ENCODE measurements around the gene MYO1D.
"Not testable (repeated sequence)": the region's sequence is repeated elsewhere in the genome, so short reads cannot be mapped to it uniquely, and the experiment has no call there.

MYO1D gene

DNA sequence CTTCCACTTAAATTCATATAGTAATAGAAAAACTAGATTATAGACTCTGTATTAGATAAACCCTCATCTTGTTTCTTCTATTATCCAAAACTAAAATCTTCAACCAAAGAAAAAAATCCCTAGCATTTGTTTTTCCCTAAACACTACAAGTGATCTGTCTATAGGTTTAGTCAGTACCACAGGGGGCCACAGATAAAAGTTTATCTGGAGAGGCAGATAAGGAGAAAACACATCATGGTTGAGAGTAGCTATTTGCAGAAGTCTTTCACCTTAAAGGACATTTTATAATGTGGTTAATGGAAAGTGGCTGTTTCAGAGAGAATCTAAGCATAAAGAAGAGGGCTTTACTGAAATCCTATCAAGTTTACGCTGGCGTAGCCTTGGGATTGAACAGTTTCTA, 230.0 kb downstream of the MYO1D start:
- peak; percentile 91 for DNase-seq
- no peaks in the 10 kb centered on the region for H3K79me1 ChIP-seq (ENCODE audit: low read length)
- H3K36me3 ChIP-seq (ENCODE audit: control insufficient read depth, insufficient read depth, low read length): no peaks in the 10 kb centered on the region
- no peak overlapping the region for H3K9ac ChIP-seq (ENCODE audit: low read length)
- no peak overlapping the region for H2BK15ac ChIP-seq (replicated peaks; ENCODE audit: low read depth)
- no peaks in the 10 kb centered on the region for H3K79me2 ChIP-seq (ENCODE audit: control insufficient read depth, insufficient read depth, low read length)
- H2BK5ac ChIP-seq (ENCODE audit: low read length): no peak overlapping the region
- no peaks in the 10 kb centered on the region for H3K4me1 ChIP-seq (ENCODE audit: control insufficient read depth, low read depth, low read length)
- H3K56ac ChIP-seq (ENCODE audit: low read length): no peak overlapping the region
- no peak overlapping the region for H3K4ac ChIP-seq (ENCODE audit: low read depth, low read length)
- no peak overlapping the region for H3K27ac ChIP-seq (ENCODE audit: low read depth, low read length)
- H4K5ac ChIP-seq (ENCODE audit: low read length): no peak overlapping the region
- H3K23ac ChIP-seq (ENCODE audit: low read length): no peak overlapping the region
- H3K27me3 ChIP-seq (ENCODE audit: insufficient read depth, low read length, poor library complexity): no peaks in the 10 kb centered on the region
- no peak overlapping the region for H2BK120ac ChIP-seq (ENCODE audit: low read depth, low read length)
- H3K18ac ChIP-seq (ENCODE audit: low read length): no peak overlapping the region
- no CpG with 5 or more reads among the region's 2 CpGs for WGBS (ENCODE audit: extremely low coverage, insufficient coverage, low lambda C conversion rate)
- H3K4me3 ChIP-seq (ENCODE audit: low read length): no peak overlapping the region
- H2AK5ac ChIP-seq (ENCODE audit: low read length): no peak overlapping the region
- H4K8ac ChIP-seq (ENCODE audit: low read depth, low read length): no peak overlapping the region
- H3K4me2 ChIP-seq (ENCODE audit: low read length): no peak overlapping the region

DNA sequence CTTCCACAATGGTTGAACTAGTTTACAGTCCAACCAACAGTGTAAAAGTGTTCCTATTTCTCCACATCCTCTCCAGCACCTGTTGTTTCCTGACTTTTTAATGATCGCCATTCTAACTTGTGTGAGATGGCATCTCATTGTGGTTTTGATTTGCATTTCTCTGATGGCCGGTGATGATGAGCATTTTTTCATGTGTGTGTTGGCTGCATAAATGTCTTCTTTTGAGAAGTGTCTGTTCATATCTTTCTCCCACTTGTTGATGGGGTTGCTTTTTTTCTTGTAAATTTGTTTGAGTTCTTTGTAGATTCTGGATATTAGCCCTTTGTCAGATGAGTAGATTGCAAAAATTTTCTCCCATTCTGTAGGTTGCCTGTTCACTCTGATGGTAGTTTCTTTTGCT, 235.4 kb downstream of the MYO1D start:
- not testable (repeated sequence) for H3K27ac ChIP-seq (ENCODE audit: low read depth, low read length); H3K79me1 ChIP-seq (ENCODE audit: low read length); H3K18ac ChIP-seq (ENCODE audit: low read length); H2AK5ac ChIP-seq (ENCODE audit: low read length); H3K79me2 ChIP-seq (ENCODE audit: control insufficient read depth, insufficient read depth, low read length); H4K8ac ChIP-seq (ENCODE audit: low read depth, low read length); H2BK5ac ChIP-seq (ENCODE audit: low read length); H3K56ac ChIP-seq (ENCODE audit: low read length); H4K5ac ChIP-seq (ENCODE audit: low read length); H3K27me3 ChIP-seq (ENCODE audit: insufficient read depth, low read length, poor library complexity); H2BK120ac ChIP-seq (ENCODE audit: low read depth, low read length); H2BK15ac ChIP-seq (replicated peaks; ENCODE audit: low read depth); H3K9ac ChIP-seq (ENCODE audit: low read length); H3K4me3 ChIP-seq (ENCODE audit: low read length); H3K23ac ChIP-seq (ENCODE audit: low read length); H3K4ac ChIP-seq (ENCODE audit: low read depth, low read length); H3K36me3 ChIP-seq (ENCODE audit: control insufficient read depth, insufficient read depth, low read length); H3K4me1 ChIP-seq (ENCODE audit: control insufficient read depth, low read depth, low read length); DNase-seq; H3K4me2 ChIP-seq (ENCODE audit: low read length)
- no CpG with 5 or more reads among the region's 2 CpGs for WGBS (ENCODE audit: extremely low coverage, insufficient coverage, low lambda C conversion rate)

DNA sequence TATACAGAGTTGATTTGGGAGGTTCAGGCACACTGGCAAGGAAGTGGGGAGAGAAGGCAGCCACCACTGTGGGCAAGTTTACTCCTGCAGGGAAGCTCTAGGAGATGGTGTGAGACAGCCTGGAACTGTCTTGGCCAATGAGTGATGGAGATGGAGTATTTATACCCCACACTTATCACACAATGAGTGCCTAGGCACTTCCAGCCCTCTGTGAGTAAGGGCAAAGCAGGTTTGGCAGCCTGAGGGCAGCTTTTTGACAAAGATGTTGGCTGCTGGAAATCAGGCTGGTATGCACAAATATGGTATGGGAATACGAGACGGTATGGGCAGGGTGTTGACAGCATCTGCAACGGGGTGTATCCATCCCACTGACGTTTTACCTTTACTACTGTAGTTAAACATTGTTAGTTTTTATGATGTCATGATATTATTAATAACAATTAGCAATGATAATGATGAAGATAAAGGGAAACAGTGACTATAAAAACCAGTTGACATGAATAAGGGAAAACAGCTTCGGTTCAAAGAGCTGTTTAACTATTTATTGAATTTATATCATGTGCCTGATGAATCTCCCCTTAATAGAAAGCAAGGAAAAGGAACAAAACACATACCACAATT, 240.2 kb downstream of the MYO1D start:
- H2BK5ac ChIP-seq (ENCODE audit: low read length): no peak overlapping the region
- H2BK120ac ChIP-seq (ENCODE audit: low read depth, low read length): no peak overlapping the region

DNA sequence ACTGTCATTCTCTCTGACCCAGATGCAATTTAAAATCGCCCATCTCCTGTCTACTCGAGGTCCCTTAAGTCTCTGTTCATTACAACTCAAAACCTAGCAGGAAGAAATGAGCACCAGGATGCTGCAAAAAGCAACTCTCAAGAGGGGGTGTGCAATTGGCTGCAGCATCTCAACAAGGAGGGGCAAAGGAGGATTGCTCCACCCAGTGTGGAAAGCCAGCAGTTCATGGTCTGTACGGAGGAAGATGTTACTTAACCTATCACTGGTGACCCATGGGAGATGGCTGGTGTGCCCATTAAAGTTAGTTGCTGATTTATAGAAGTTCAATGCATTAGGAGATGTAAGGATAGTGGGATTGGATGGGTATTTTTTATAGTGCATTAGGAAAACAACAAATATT, 242.8 kb downstream of the MYO1D start:
- H3K36me3 ChIP-seq (ENCODE audit: control insufficient read depth, insufficient read depth, low read length): no peaks in the 10 kb centered on the region
- no peak overlapping the region for H3K56ac ChIP-seq (ENCODE audit: low read length)
- no peak overlapping the region for H3K27ac ChIP-seq (ENCODE audit: low read depth, low read length)
- no peak overlapping the region for H4K8ac ChIP-seq (ENCODE audit: low read depth, low read length)
- no peak for DNase-seq
- H3K79me1 ChIP-seq (ENCODE audit: low read length): no peaks in the 10 kb centered on the region
- H2AK5ac ChIP-seq (ENCODE audit: low read length): no peak overlapping the region
- H3K4me1 ChIP-seq (ENCODE audit: control insufficient read depth, low read depth, low read length): no peaks in the 10 kb centered on the region
- H3K9ac ChIP-seq (ENCODE audit: low read length): no peak overlapping the region
- no peak overlapping the region for H2BK5ac ChIP-seq (ENCODE audit: low read length)
- H3K4ac ChIP-seq (ENCODE audit: low read depth, low read length): no peak overlapping the region
- no CpG with 5 or more reads among the region's 3 CpGs for WGBS (ENCODE audit: extremely low coverage, insufficient coverage, low lambda C conversion rate)
- H3K23ac ChIP-seq (ENCODE audit: low read length): no peak overlapping the region
- no peaks in the 10 kb centered on the region for H3K79me2 ChIP-seq (ENCODE audit: control insufficient read depth, insufficient read depth, low read length)
- H3K4me3 ChIP-seq (ENCODE audit: low read length): no peak overlapping the region
- H2BK120ac ChIP-seq (ENCODE audit: low read depth, low read length): no peak overlapping the region
- H2BK15ac ChIP-seq (replicated peaks; ENCODE audit: low read depth): no peak overlapping the region
- H4K5ac ChIP-seq (ENCODE audit: low read length): no peak overlapping the region
- H3K18ac ChIP-seq (ENCODE audit: low read length): no peak overlapping the region
- H3K4me2 ChIP-seq (ENCODE audit: low read length): no peak overlapping the region
- no peaks in the 10 kb centered on the region for H3K27me3 ChIP-seq (ENCODE audit: insufficient read depth, low read length, poor library complexity)

More for the DNA sequence above, 240.2 kb downstream of the MYO1D start:
- H2BK15ac ChIP-seq (replicated peaks; ENCODE audit: low read depth): no peak overlapping the region
- no peak overlapping the region for H3K56ac ChIP-seq (ENCODE audit: low read length)
- no peak overlapping the region for H2AK5ac ChIP-seq (ENCODE audit: low read length)
- peak; percentile 33 for DNase-seq
- H4K5ac ChIP-seq (ENCODE audit: low read length): no peak overlapping the region
- H4K8ac ChIP-seq (ENCODE audit: low read depth, low read length): no peak overlapping the region
- H3K18ac ChIP-seq (ENCODE audit: low read length): no peak overlapping the region
- WGBS (ENCODE audit: extremely low coverage, insufficient coverage, low lambda C conversion rate): no CpG with 5 or more reads among the region's 5 CpGs
- H3K4me3 ChIP-seq (ENCODE audit: low read length): no peak overlapping the region
- no peaks in the 10 kb centered on the region for H3K4me1 ChIP-seq (ENCODE audit: control insufficient read depth, low read depth, low read length)
- H3K4me2 ChIP-seq (ENCODE audit: low read length): no peak overlapping the region
- no peak overlapping the region for H3K27ac ChIP-seq (ENCODE audit: low read depth, low read length)
- H3K79me1 ChIP-seq (ENCODE audit: low read length): no peaks in the 10 kb centered on the region
- H3K9ac ChIP-seq (ENCODE audit: low read length): no peak overlapping the region
- no peaks in the 10 kb centered on the region for H3K27me3 ChIP-seq (ENCODE audit: insufficient read depth, low read length, poor library complexity)
- H3K36me3 ChIP-seq (ENCODE audit: control insufficient read depth, insufficient read depth, low read length): no peaks in the 10 kb centered on the region
- H3K4ac ChIP-seq (ENCODE audit: low read depth, low read length): no peak overlapping the region
- no peak overlapping the region for H3K23ac ChIP-seq (ENCODE audit: low read length)
- H3K79me2 ChIP-seq (ENCODE audit: control insufficient read depth, insufficient read depth, low read length): no peaks in the 10 kb centered on the region

DNA sequence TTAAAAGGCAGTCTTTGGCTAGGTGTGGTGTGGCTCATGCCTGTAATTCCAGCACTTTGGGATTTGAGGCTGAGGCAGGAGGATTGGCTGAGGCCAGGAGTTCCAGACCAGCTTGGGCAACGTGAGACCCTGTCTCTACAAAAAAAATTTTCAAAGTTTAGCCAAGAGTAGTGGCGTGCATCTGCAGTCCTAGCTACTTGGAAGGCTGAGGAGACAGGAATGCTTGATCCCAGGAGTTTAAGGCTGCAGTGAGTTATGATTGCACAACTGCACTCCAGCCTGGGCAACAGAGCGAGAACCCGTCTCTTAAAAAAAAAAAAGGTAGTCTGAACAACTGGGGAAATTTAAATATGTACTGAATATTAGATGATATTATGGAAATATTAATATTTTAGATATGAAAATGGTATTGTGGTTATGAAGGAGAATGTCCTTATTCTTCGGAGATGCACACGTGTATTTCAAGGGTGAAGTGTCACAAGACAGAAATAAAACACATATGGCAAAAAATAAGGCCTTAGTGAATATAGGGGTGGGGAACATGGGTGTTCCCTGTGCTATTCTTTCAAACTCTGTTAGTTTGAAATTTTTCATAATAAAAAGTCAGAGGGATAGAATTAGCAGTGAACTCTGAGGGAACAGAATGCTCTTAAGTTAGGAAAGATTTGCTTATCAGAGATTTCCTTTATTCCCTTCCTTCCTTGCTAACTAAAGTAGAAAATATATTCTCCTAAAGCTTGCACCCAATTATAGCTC, 245.4 kb downstream of the MYO1D start:
- no peaks in the 10 kb centered on the region for H3K36me3 ChIP-seq (ENCODE audit: control insufficient read depth, insufficient read depth, low read length)
- no peaks in the 10 kb centered on the region for H3K79me1 ChIP-seq (ENCODE audit: low read length)
- DNase-seq: no peak
- H3K18ac ChIP-seq (ENCODE audit: low read length): no peak overlapping the region
- no peak overlapping the region for H3K4ac ChIP-seq (ENCODE audit: low read depth, low read length)
- WGBS (ENCODE audit: extremely low coverage, insufficient coverage, low lambda C conversion rate): 100% methylated on average over 2 of the region's 6 CpGs
- no peak overlapping the region for H3K4me2 ChIP-seq (ENCODE audit: low read length)
- H2BK15ac ChIP-seq (replicated peaks; ENCODE audit: low read depth): no peak overlapping the region
- H3K4me1 ChIP-seq (ENCODE audit: control insufficient read depth, low read depth, low read length): no peaks in the 10 kb centered on the region
- H3K27ac ChIP-seq (ENCODE audit: low read depth, low read length): no peak overlapping the region
- H3K27me3 ChIP-seq (ENCODE audit: insufficient read depth, low read length, poor library complexity): no peaks in the 10 kb centered on the region
- no peak overlapping the region for H4K8ac ChIP-seq (ENCODE audit: low read depth, low read length)
- no peak overlapping the region for H4K5ac ChIP-seq (ENCODE audit: low read length)
- no peaks in the 10 kb centered on the region for H3K79me2 ChIP-seq (ENCODE audit: control insufficient read depth, insufficient read depth, low read length)
- H3K23ac ChIP-seq (ENCODE audit: low read length): no peak overlapping the region
- H3K56ac ChIP-seq (ENCODE audit: low read length): no peak overlapping the region
- H3K9ac ChIP-seq (ENCODE audit: low read length): no peak overlapping the region
- H2BK5ac ChIP-seq (ENCODE audit: low read length): no peak overlapping the region
- H3K4me3 ChIP-seq (ENCODE audit: low read length): no peak overlapping the region
- no peak overlapping the region for H2AK5ac ChIP-seq (ENCODE audit: low read length)
- H2BK120ac ChIP-seq (ENCODE audit: low read depth, low read length): no peak overlapping the region
